Thoracic aorta (tissue), 2 donors: ENCODE data around the gene CTSC. TPM values are rescaled to one million over a fixed set of nuclear protein-coding genes. Genes with fewer than 3 reads are reported as not detected.

Experiments
- ATAC-seq: fragments of 150-250 bp; one replicate; pipeline ENCODE4 v1.8.0; 2017; ENCODE audit warnings: low read depth; ENCODE audit not compliant: insufficient number of reproducible peaks, low FRiP score
- DNase-seq: peaks from one replicate; pipeline ENCODE4 v3.0.0-alpha.2; 2020; ENCODE audit warnings: low spot score
- H3K27ac ChIP-seq, 2 donors: fragments of 200-600 bp; sonication (generic); 1 replicate in 1 of 2; 2 replicates in 1 of 2; pipeline ENCODE4 v1.5.1; 2016; ENCODE audit warnings: mild to moderate bottlenecking in 2 of 2, moderate library complexity in 2 of 2
- H3K27me3 ChIP-seq: fragments of 200-600 bp; sonication (generic); replicated peaks from 2 replicates; pipeline ENCODE4 v1.6.0; 2016; ENCODE audit warnings: mild to moderate bottlenecking; ENCODE audit not compliant: insufficient read depth
- H3K36me3 ChIP-seq: fragments of 200-600 bp; sonication (generic); one replicate; pipeline ENCODE4 v1.5.1; 2016
- H3K4me1 ChIP-seq, 2 donors: fragments of 200-600 bp; sonication (generic); 1 replicate in 1 of 2; 2 replicates in 1 of 2; pipeline versions ENCODE4 v1.5.1 to v1.6.0; 2016; ENCODE audit warnings: low read depth in 2 of 2, mild to moderate bottlenecking in 1 of 2; ENCODE audit not compliant: control insufficient read depth in 1 of 2
- H3K4me3 ChIP-seq: fragments of 200-600 bp; sonication (generic); 2 replicates; pipeline ENCODE4 v1.5.1; 2016; ENCODE audit warnings: mild to moderate bottlenecking
- H3K9me3 ChIP-seq: fragments of 200-600 bp; sonication (generic); 2 replicates; pipeline ENCODE4 v1.5.1; 2016
- total RNA-seq, 2 donors: library from RNA; depleted of rRNA; stranded (reverse); fragments of >200 nt; gene quantifications; one replicate each; pipeline versions ENCODE4 v1.1.0 to v1.2.3, GENCODE V29; 2016
- TF ChIP-seq, protein P1 (sequence below): fragments of 200-600 bp; sonication (generic); IDR thresholded peaks from one replicate; pipeline ENCODE4 v1.5.1; 2019; ENCODE audit warnings: antibody characterized with exemption

Gene CTSC
- total RNA-seq, 2 donors from 2014 or later: 49.0 to 91.1 TPM

DNA sequence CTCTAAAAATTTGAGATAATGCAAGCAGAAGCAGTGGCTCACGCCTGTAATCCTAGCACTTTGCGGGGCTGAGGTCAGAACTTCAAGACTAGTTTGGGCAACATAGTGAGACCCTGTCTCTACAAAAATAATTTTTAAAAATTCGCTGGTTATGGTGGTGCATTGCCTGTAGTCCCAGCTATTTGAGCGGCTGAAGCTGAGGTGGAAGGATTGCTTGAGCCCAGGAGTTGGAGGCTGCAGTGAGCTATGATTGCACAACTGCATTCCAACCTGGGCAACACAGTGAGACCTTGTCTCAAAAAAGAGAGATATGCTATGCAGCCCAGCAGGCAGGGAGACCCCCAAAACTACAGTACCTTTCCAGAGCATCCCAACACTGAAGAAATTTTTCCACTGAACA, 2.3 kb downstream of the CTSC start:
- H3K9me3 ChIP-seq: no peaks in the 10 kb centered on the region
- TF ChIP-seq, protein P1, sequence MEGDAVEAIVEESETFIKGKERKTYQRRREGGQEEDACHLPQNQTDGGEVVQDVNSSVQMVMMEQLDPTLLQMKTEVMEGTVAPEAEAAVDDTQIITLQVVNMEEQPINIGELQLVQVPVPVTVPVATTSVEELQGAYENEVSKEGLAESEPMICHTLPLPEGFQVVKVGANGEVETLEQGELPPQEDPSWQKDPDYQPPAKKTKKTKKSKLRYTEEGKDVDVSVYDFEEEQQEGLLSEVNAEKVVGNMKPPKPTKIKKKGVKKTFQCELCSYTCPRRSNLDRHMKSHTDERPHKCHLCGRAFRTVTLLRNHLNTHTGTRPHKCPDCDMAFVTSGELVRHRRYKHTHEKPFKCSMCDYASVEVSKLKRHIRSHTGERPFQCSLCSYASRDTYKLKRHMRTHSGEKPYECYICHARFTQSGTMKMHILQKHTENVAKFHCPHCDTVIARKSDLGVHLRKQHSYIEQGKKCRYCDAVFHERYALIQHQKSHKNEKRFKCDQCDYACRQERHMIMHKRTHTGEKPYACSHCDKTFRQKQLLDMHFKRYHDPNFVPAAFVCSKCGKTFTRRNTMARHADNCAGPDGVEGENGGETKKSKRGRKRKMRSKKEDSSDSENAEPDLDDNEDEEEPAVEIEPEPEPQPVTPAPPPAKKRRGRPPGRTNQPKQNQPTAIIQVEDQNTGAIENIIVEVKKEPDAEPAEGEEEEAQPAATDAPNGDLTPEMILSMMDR: no peak
- H3K27me3 ChIP-seq: no peaks in the 10 kb centered on the region
- peak overlapping the region; percentile 38 for H3K4me3 ChIP-seq
- no peak overlapping the region for H3K27ac ChIP-seq
- no peak for ATAC-seq
- H3K36me3 ChIP-seq: no peaks in the 10 kb centered on the region
- H3K4me1 ChIP-seq: peaks cover 5 to 12% of the 10 kb centered on the region in 2 donors
- DNase-seq: no peak

DNA sequence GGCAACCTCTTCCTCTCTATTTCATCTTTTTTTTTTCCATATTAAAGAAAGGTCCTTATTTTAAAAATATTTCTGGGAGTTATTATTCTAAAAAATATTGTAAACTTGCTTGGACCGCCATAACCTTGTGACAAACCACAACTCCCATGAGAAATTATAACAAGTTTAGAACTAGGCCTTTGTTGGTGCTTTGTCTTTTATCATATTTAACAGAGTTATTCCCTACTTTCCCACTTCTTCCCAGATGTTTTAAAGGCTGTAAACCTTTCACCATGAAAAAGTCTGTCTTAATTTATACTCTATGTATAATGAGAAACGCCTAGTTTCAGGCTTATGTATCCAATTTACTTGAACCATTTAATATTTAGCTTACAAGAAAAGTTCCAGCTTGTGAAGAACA, 3.7 kb downstream of the CTSC start:
- no peak overlapping the region for H3K27ac ChIP-seq
- TF ChIP-seq, protein P1: no peak
- H3K9me3 ChIP-seq: no peaks in the 10 kb centered on the region
- no peak for DNase-seq
- H3K27me3 ChIP-seq: no peaks in the 10 kb centered on the region
- H3K36me3 ChIP-seq: no peaks in the 10 kb centered on the region
- ATAC-seq: no peak
- H3K4me1 ChIP-seq: peaks cover 5 to 12% of the 10 kb centered on the region in 2 donors
- H3K4me3 ChIP-seq: no peak overlapping the region

DNA sequence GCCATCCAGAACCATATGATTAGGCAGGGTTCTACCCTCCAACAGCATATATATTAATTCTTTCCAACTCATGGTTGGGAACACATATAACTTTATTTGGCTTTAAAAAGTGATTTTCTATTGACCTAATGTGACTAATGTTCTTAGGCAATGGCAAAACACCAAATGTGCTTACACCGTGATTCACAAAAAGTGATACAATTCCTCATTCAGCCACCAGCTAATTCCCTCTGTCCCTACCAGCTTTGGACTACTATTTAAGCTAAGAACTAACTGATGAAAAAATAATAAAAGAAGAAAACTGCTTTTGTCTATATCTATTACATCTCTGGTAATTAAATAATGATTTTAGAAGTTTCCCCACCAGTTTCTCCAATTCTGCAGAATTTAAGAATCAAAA, 4.7 kb downstream of the CTSC start:
- TF ChIP-seq, protein P1: no peak
- DNase-seq (no peak), ATAC-seq (no peak)
- H3K27me3 ChIP-seq: no peaks in the 10 kb centered on the region
- no peak overlapping the region for H3K4me3 ChIP-seq
- H3K36me3 ChIP-seq: no peaks in the 10 kb centered on the region
- no peaks in the 10 kb centered on the region for H3K9me3 ChIP-seq
- no peak overlapping the region for H3K27ac ChIP-seq
- H3K4me1 ChIP-seq: peaks cover 3 to 20% of the 10 kb centered on the region in 2 donors

DNA sequence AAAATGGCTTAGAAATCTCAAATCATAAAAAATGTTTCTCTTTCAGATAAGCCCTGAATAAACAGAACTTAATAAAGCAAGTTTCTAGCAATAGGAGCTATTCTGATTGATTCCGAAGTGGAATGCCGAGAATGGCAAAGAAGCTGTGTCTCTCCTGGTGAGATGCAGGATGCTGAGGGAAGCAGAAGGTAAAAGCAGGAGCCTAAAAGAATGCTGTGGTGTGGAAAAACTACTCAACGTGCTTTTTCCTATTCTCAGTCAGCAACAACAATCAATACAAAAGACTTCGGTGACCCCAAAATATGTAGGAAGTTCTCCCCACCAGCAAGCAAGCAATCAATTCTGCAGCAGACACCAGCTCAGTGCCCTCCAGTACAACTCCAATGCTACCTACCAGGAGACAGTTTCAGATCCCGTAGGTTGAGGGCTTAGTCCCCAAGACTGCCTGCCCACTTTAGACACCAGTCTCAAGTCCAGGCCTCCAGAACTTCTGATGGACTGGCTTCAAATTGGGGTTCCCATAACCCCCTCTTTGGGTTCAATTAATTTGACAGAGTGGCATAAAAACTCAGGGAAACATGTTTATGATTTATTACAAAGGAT, 6.6 kb downstream of the CTSC start:
- Histone ChIP-seq H3K4me1 (peaks cover 8 to 20% of the 10 kb centered on the region in 2 donors), H3K36me3 (no peaks in the 10 kb centered on the region), H3K27me3 (no peaks in the 10 kb centered on the region), H3K27ac (no peak overlapping the region), H3K9me3 (no peaks in the 10 kb centered on the region), H3K4me3 (no peak overlapping the region)
- TF ChIP-seq, protein P1: no peak
- DNase-seq (no peak), ATAC-seq (no peak)

DNA sequence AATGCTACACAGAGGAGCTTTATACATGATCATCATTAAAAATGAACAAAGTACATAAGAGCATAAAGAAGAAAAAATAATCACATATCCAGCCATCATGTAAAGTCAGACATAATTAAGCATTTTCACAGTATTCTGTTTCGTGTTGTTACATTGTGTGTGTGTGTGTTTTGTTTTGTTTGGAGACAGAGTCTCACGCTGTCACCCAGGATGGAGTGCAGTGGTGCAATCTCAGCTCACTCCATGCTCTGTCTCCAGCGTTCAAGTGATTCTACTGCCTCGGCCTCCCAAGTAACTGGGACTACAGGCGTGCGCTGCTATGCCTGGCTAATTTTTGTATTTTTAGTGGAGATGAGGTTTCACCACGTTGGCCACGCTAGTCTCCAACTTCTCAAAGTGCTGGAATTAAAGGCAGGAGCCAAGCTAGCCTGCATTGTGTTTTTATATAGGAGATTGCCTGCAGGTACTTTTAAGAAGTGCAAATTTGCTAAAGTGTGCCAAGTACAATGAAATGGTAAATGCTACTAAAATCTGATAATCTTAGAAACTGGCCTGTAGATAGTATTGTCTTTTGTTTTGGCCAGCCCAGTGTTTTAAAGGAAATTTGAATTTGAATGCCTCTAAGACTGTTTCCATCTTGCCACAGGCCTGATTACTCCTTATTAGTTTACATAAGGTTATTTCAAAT, 7.8 kb downstream of the CTSC start:
- TF ChIP-seq, protein P1: no peak
- ATAC-seq (no peak), DNase-seq (no peak)

More for the DNA sequence above, 7.8 kb downstream of the CTSC start:
- Histone ChIP-seq H3K4me3 (no peak overlapping the region), H3K36me3 (no peaks in the 10 kb centered on the region), H3K27ac (no peak overlapping the region), H3K9me3 (no peaks in the 10 kb centered on the region), H3K27me3 (no peaks in the 10 kb centered on the region), H3K4me1 (peaks cover 8 to 20% of the 10 kb centered on the region in 2 donors)
